HG03139 (cell line): Measurements from ENCODE around the gene MEA1.

Experiments used
- ATAC-seq: cut with Tn5 transposase; IDR thresholded peaks from one replicate; pipeline ENCODE4 v1.9.1; 2021; ENCODE audit not compliant: unreplicated experiment

MEA1 gene

GRCh38 chr6:43040542-43041257 lies 27.0 kb upstream of the MEA1 start:
- no peak for ATAC-seq

- ATAC-seq = no peak
These were observed 25.0 kb upstream of the MEA1 start for GRCh38 chr6:43038727-43039126.

GRCh38 chr6:43037706-43038105 lies 24.0 kb upstream of the MEA1 start:
- ATAC-seq = no peak

- no peak for ATAC-seq
These were observed 23.5 kb upstream of the MEA1 start for GRCh38 chr6:43037197-43037596.

- no peak for ATAC-seq
These were observed 23.0 kb upstream of the MEA1 start for GRCh38 chr6:43036712-43037111.

- no peak for ATAC-seq
These were observed 21.9 kb upstream of the MEA1 start for GRCh38 chr6:43035495-43036194.

- no peak for ATAC-seq
These were observed 20.4 kb upstream of the MEA1 start for GRCh38 chr6:43034190-43034525.

- no peak for ATAC-seq
These were observed 19.9 kb upstream of the MEA1 start for GRCh38 chr6:43033496-43034189.

- ATAC-seq = no peak
These were observed 18.6 kb upstream of the MEA1 start for GRCh38 chr6:43032326-43032725.

GRCh38 chr6:43029120-43029519 lies 15.4 kb upstream of the MEA1 start:
- ATAC-seq = no peak

- ATAC-seq = no peak
These were observed 12.6 kb upstream of the MEA1 start for GRCh38 chr6:43026365-43026764.

GRCh38 chr6:43024436-43024835 lies 10.7 kb upstream of the MEA1 start:
- ATAC-seq = no peak

GRCh38 chr6:43021270-43022047 lies 7.7 kb upstream of the MEA1 start, which contains the start of gene RRP36:
Gene RRP36 (plus strand): TSS chr6:43021623. CDS start chr6:43021655, 32 bp downstream.
- peak; percentile 69 for ATAC-seq

- ATAC-seq = no peak
These were observed 7.1 kb upstream of the MEA1 start for GRCh38 chr6:43020847-43021246.

GRCh38 chr6:43020052-43020705 lies 6.4 kb upstream of the MEA1 start:
- no peak for ATAC-seq

- ATAC-seq = no peak
These were observed 5.4 kb upstream of the MEA1 start for GRCh38 chr6:43019152-43019551.

GRCh38 chr6:43016943-43017334 lies 3.2 kb upstream of the MEA1 start:
- ATAC-seq = no peak

- no peak for ATAC-seq
These were observed 2.6 kb upstream of the MEA1 start for GRCh38 chr6:43016176-43016942.

GRCh38 chr6:43014434-43014909 lies 726 bp upstream of the MEA1 start:
- no peak for ATAC-seq
